GM19351 (cell line): ENCODE results near the gene LLCFC1.
"Not testable (repeated sequence)": the region's sequence is repeated elsewhere in the genome, so short reads cannot be mapped to it uniquely, and the experiment has no call there.

Source experiments
- ATAC-seq: cut with Tn5 transposase; IDR thresholded peaks from one replicate; pipeline ENCODE4 v1.9.1; 2021; ENCODE audit warnings: mild to moderate bottlenecking, moderate library complexity; ENCODE audit not compliant: unreplicated experiment

The LLCFC1 gene

DNA sequence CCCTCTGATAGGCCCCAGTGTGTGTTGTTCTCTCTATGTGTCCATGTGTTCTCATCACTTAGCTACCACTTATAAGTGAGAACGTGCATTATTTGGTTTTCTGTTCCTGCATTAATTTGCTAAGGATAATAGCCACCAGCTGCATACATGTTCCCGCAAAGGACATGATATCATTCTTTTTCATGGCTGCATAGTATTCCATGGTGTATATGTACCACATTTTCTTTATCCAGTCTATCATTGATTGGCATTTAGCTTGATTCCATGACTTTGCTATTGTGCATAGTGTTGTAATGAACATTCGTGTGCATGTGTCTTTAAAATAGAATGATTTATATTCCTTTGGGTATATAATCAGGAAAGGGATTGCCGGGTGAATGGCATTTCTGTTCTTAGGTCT is 39.1 kb downstream of the LLCFC1 start:
- ATAC-seq, result not testable (repeated sequence)

DNA sequence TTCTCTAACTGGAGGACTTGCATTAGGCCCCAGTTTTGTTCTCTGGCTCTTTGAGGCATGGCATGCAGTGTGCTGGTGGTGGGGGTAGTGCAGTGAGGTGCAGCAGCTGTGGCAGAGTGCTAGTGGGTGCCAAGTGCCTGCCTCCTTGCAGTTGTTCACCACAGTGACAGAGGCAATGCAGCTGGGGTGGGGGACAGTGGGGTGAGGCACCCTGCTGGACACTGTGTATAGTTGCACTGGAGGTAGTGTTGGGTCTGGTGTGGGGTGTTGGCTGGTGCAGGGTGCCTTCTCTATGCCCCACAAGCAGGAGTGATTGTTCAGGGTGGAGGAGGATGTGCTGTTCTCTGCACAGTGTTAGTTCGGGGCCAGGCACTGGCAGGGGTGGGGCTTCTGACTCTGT is 44.5 kb downstream of the LLCFC1 start:
- no peak for ATAC-seq

DNA sequence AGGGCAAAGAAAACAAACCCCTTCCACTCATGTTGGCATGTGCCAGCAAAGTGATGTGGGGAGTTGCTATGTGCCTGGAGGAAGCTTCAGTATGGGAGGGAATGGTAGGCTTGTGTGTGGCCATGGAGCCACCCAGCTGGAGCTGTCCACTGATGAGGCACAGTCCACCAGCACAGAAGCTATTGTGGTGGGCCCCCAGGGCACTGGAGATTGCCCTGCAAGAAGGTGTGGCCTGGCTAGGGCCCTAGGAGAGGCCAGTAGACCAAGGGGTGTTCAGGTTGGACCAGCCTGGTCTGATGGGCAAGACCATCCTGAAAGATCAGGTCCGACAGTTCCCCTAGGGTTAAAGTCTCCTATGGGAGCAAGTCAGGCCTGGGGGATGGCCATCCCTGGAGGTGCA is 45.0 kb downstream of the LLCFC1 start:
- ATAC-seq, result no peak
